GM23338 (cell line): ENCODE results near the gene GPHN. TPM values are rescaled to one million over a fixed set of nuclear protein-coding genes. Genes with fewer than 3 reads are reported as not detected.

ENCODE experiments used
- ATAC-seq: fragments of 200-7000 bp; cut with Tn5 transposase; 3 replicates; pipeline ENCODE4 v1.9.1; 2020
- DNase-seq: peaks from one replicate; pipeline ENCODE4 v3.0.0-alpha.2; 2015; ENCODE audit warnings: low spot score
- H2AFZ ChIP-seq: fragments of 200-600 bp; sonication (generic); 2 replicates; pipeline ENCODE4 v1.8.0; 2016; ENCODE audit warnings: antibody characterized with exemption, mild to moderate bottlenecking, moderate library complexity
- H3F3A ChIP-seq: fragments of 200-600 bp; sonication (generic); replicated peaks from 2 replicates; pipeline ENCODE4 v1.8.0; 2017; ENCODE audit warnings: antibody characterized with exemption, mixed run types, low read depth
- H3K27ac ChIP-seq: fragments of 200-600 bp; sonication (generic); 2 replicates; pipeline ENCODE4 v1.6.1; 2016; ENCODE audit warnings: low read depth
- H3K27me3 ChIP-seq: fragments of 200-600 bp; sonication (generic); 2 replicates; pipeline ENCODE4 v1.8.0; 2016; ENCODE audit warnings: mild to moderate bottlenecking, mixed run types, moderate library complexity; ENCODE audit not compliant: insufficient read depth
- H3K36me3 ChIP-seq: fragments of 200-600 bp; sonication (generic); 2 replicates; pipeline ENCODE4 v1.8.0; 2016; ENCODE audit warnings: mild to moderate bottlenecking; ENCODE audit not compliant: insufficient read depth
- H3K4me1 ChIP-seq: fragments of 200-600 bp; sonication (generic); 2 replicates; pipeline ENCODE4 v1.8.0; 2016; ENCODE audit warnings: mild to moderate bottlenecking, moderate library complexity; ENCODE audit not compliant: insufficient read depth
- H3K4me2 ChIP-seq: fragments of 200-600 bp; sonication (generic); 2 replicates; pipeline ENCODE4 v1.7.1; 2017; ENCODE audit warnings: mixed run types
- H3K4me3 ChIP-seq: fragments of 200-600 bp; sonication (generic); 2 replicates; pipeline ENCODE4 v1.6.1; 2016; ENCODE audit warnings: mixed run types
- H3K79me2 ChIP-seq: fragments of 200-600 bp; sonication (generic); replicated peaks from 2 replicates; pipeline ENCODE4 v1.8.0; 2017; ENCODE audit warnings: mild to moderate bottlenecking; ENCODE audit not compliant: insufficient read depth
- H3K9me2 ChIP-seq: fragments of 200-600 bp; sonication (generic); 2 replicates; pipeline ENCODE4 v1.8.0; 2017; ENCODE audit not compliant: insufficient read depth
- H4K20me1 ChIP-seq: fragments of 200-600 bp; sonication (generic); replicated peaks from 2 replicates; pipeline ENCODE4 v1.8.0; 2017; ENCODE audit warnings: mild to moderate bottlenecking; ENCODE audit not compliant: insufficient read depth
- H3K27ac Mint-ChIP-seq: 2 replicates; pipeline ENCODE4 v1.8.0; 2020; ENCODE audit warnings: inconsistent platforms, mild to moderate bottlenecking, moderate library complexity, mixed read lengths
- H3K27me3 Mint-ChIP-seq: 3 replicates; pipeline ENCODE4 v1.8.0; 2022; ENCODE audit warnings: low read depth, mild to moderate bottlenecking, moderate library complexity, mixed read lengths, inconsistent platforms; ENCODE audit not compliant: insufficient read depth, poor library complexity
- H3K36me3 Mint-ChIP-seq: 3 replicates; pipeline ENCODE4 v1.8.0; 2021; ENCODE audit warnings: low read depth, mild to moderate bottlenecking, inconsistent platforms, moderate library complexity, mixed read lengths
- H3K4me1 Mint-ChIP-seq: 3 replicates; pipeline ENCODE4 v1.8.0; 2020; ENCODE audit warnings: mild to moderate bottlenecking, inconsistent platforms, mixed read lengths
- H3K4me3 Mint-ChIP-seq: 3 replicates; pipeline ENCODE4 v1.8.0; 2021; ENCODE audit warnings: moderate library complexity, mild to moderate bottlenecking, inconsistent platforms, mixed read lengths
- H3K9me3 Mint-ChIP-seq: 3 replicates; pipeline ENCODE4 v1.8.0; 2020; ENCODE audit warnings: moderate library complexity, mild to moderate bottlenecking, inconsistent platforms, mixed read lengths
- CREB1 ChIP-seq: fragments of 250-450 bp; sonication (Bioruptor Pico); IDR thresholded peaks from 2 replicates; pipeline ENCODE4 v1.5.0; 2020; ENCODE audit warnings: low read depth, mild to moderate bottlenecking, moderate library complexity
- EZH2 ChIP-seq: fragments of 200-600 bp; sonication (generic); IDR thresholded peaks from one replicate; pipeline ENCODE4 v1.8.0; 2017; ENCODE audit warnings: antibody characterized with exemption, mild to moderate bottlenecking, low read depth; ENCODE audit not compliant: unreplicated experiment
- EZH2phosphoT487 ChIP-seq: fragments of 200-600 bp; sonication (generic); IDR thresholded peaks from one replicate; pipeline ENCODE4 v1.8.1; 2018; ENCODE audit warnings: antibody characterized with exemption; ENCODE audit not compliant: unreplicated experiment
- JUNB ChIP-seq: IDR thresholded peaks from one replicate; pipeline ENCODE4 v1.6.1; 2016; ENCODE audit warnings: antibody characterized with exemption; ENCODE audit not compliant: unreplicated experiment
- NANOG ChIP-seq: IDR thresholded peaks from 2 replicates; pipeline ENCODE4 v1.6.1; 2016; ENCODE audit warnings: antibody characterized with exemption, borderline replicate concordance
- POLR2AphosphoS5 ChIP-seq: IDR thresholded peaks from 2 replicates; pipeline ENCODE4 v1.6.1; 2016; ENCODE audit warnings: antibody characterized with exemption, low read depth
- STAT1 ChIP-seq: IDR thresholded peaks from one replicate; pipeline ENCODE4 v1.6.1; 2016; ENCODE audit warnings: antibody characterized with exemption; ENCODE audit not compliant: unreplicated experiment
- ZNF114 ChIP-seq: fragments of 250-450 bp; sonication (Bioruptor Pico); IDR thresholded peaks from 2 replicates; pipeline ENCODE4 v1.5.0; 2020; ENCODE audit warnings: mild to moderate bottlenecking, moderate library complexity
- ZNF331 ChIP-seq: fragments of 250-450 bp; sonication (Bioruptor Pico); IDR thresholded peaks from 2 replicates; pipeline ENCODE4 v1.5.0; 2020; ENCODE audit warnings: low read depth, mild to moderate bottlenecking, moderate library complexity
- polyA plus RNA-seq: library from polyadenylated mRNA; unstranded; fragments of >200 nt; fragmentation: Nextera tagmentation; extraction: Ambion mirVana; gene quantifications from 2 replicates; pipeline ENCODE4 v1.2.1, GENCODE V29; 2016
- total RNA-seq: library from RNA; depleted of rRNA; stranded (reverse); fragments of >200 nt; shearing (Covaris generic); gene quantifications from 2 replicates; pipeline ENCODE4 v1.2.3, GENCODE V29; 2014
- TF ChIP-seq, protein P1 (sequence below): fragments of 250-450 bp; sonication (Bioruptor Pico); IDR thresholded peaks from 2 replicates; pipeline ENCODE4 v1.5.0; 2020; ENCODE audit warnings: mild to moderate bottlenecking, moderate library complexity
- TF ChIP-seq, protein P2 (sequence below): IDR thresholded peaks from 2 replicates; pipeline ENCODE4 v1.6.1; 2016; ENCODE audit warnings: antibody characterized with exemption
- TF ChIP-seq, protein P3 (sequence below): IDR thresholded peaks from one replicate; pipeline ENCODE4 v1.6.1; 2018; ENCODE audit warnings: antibody characterized with exemption; ENCODE audit not compliant: unreplicated experiment
- TF ChIP-seq, protein P4 (sequence below), 2 experiments: fragments of 200-600 bp in 1 of 2; sonication (generic) in 1 of 2; conservative IDR thresholded peaks; 2 replicates each; pipeline versions ENCODE4 v1.5.1 to v1.6.1; 2016 to 2017; ENCODE audit warnings: antibody characterized with exemption in 2 of 2, low read depth in 2 of 2, mild to moderate bottlenecking in 2 of 2, moderate library complexity in 1 of 2

Gene GPHN
- total and polyA plus RNA-seq, 2 experiments from 2014 or later = 17.6 to 20.6 TPM

DNA sequence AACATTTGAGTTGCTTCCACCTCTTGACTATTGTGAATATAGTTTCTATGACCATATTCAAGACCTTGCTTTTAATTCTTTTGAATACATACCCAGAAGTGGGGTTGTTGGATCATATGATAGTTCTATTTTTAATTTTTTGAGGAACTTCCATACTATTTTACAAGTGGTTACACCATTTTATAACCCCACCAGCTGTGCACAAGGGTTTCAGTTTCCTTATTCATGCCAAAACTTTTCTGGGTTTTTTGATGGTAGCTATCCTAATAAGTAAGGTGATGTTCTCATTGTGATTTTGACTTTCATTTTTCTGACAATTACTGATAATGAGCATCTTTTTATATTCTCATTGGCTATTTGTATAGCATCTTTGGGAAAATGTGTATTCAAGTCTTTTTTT lies 571.9 kb downstream of the GPHN start (continued):
- TF ChIP-seq, protein P1, sequence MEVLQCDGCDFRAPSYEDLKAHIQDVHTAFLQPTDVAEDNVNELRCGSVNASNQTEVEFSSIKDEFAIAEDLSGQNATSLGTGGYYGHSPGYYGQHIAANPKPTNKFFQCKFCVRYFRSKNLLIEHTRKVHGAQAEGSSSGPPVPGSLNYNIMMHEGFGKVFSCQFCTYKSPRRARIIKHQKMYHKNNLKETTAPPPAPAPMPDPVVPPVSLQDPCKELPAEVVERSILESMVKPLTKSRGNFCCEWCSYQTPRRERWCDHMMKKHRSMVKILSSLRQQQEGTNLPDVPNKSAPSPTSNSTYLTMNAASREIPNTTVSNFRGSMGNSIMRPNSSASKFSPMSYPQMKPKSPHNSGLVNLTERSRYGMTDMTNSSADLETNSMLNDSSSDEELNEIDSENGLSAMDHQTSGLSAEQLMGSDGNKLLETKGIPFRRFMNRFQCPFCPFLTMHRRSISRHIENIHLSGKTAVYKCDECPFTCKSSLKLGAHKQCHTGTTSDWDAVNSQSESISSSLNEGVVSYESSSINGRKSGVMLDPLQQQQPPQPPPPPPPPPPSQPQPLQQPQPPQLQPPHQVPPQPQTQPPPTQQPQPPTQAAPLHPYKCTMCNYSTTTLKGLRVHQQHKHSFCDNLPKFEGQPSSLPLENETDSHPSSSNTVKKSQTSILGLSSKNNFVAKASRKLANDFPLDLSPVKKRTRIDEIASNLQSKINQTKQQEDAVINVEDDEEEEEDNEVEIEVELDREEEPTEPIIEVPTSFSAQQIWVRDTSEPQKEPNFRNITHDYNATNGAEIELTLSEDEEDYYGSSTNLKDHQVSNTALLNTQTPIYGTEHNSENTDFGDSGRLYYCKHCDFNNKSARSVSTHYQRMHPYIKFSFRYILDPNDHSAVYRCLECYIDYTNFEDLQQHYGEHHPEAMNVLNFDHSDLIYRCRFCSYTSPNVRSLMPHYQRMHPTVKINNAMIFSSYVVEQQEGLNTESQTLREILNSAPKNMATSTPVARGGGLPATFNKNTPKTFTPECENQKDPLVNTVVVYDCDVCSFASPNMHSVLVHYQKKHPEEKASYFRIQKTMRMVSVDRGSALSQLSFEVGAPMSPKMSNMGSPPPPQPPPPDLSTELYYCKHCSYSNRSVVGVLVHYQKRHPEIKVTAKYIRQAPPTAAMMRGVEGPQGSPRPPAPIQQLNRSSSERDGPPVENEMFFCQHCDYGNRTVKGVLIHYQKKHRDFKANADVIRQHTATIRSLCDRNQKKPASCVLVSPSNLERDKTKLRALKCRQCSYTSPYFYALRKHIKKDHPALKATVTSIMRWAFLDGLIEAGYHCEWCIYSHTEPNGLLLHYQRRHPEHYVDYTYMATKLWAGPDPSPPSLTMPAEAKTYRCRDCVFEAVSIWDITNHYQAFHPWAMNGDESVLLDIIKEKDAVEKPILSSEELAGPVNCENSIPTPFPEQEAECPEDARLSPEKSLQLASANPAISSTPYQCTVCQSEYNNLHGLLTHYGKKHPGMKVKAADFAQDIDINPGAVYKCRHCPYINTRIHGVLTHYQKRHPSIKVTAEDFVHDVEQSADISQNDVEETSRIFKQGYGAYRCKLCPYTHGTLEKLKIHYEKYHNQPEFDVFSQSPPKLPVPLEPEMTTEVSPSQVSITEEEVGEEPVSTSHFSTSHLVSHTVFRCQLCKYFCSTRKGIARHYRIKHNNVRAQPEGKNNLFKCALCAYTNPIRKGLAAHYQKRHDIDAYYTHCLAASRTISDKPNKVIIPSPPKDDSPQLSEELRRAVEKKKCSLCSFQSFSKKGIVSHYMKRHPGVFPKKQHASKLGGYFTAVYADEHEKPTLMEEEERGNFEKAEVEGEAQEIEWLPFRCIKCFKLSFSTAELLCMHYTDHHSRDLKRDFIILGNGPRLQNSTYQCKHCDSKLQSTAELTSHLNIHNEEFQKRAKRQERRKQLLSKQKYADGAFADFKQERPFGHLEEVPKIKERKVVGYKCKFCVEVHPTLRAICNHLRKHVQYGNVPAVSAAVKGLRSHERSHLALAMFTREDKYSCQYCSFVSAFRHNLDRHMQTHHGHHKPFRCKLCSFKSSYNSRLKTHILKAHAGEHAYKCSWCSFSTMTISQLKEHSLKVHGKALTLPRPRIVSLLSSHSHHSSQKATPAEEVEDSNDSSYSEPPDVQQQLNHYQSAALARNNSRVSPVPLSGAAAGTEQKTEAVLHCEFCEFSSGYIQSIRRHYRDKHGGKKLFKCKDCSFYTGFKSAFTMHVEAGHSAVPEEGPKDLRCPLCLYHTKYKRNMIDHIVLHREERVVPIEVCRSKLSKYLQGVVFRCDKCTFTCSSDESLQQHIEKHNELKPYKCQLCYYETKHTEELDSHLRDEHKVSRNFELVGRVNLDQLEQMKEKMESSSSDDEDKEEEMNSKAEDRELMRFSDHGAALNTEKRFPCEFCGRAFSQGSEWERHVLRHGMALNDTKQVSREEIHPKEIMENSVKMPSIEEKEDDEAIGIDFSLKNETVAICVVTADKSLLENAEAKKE (CRISPR knock-in tag) = no peak
- TF ChIP-seq CREB1 (no peak), NANOG (no peak), STAT1 (no peak), EZH2 (no peak), EZH2phosphoT487 (no peak), JUNB (no peak)

DNA sequence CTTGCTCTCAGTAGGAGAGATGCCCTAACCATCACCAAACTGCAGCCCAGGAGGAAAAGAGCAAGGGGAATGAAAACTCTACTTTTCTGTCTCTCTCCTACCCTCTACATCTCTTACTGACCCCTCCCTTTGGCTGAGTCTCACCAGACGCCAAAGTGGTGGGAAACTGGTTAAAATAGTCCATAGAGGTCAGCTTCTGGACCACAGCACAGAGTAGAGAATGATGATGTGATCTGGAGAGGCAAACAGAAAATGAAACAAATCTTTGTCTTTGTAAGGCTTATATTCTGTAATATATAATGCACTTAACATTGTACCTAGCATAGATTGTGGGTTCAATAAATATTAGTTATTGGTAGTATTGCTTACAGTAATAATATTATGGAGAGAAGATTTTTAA lies 600.3 kb downstream of the GPHN start:
- Mint-ChIP-seq H3K27ac (no peak overlapping the region), H3K9me3 (peaks cover 3% of the 10 kb centered on the region; the same call in 1 of the 3 replicates), H3K36me3 (peaks cover 9% of the 10 kb centered on the region; the same call in 2 of the 3 replicates), H3K27me3 (peaks cover 2% of the 10 kb centered on the region), H3K4me1 (peaks cover 12% of the 10 kb centered on the region), H3K4me3 (no peak overlapping the region)
- no peaks in the 10 kb centered on the region for H3K79me2 ChIP-seq
- no peak overlapping the region for H3K4me2 ChIP-seq
- no peak overlapping the region for H3K4me3 ChIP-seq
- H3K27me3 ChIP-seq = no peaks in the 10 kb centered on the region
- H3K36me3 ChIP-seq = no peaks in the 10 kb centered on the region
- H4K20me1 ChIP-seq = no peaks in the 10 kb centered on the region
- no peak for ATAC-seq
- no peaks in the 10 kb centered on the region for H3F3A ChIP-seq
- H3K9me2 ChIP-seq = no peaks in the 10 kb centered on the region
- H3K27ac ChIP-seq = no peak overlapping the region
- no peak overlapping the region for H2AFZ ChIP-seq
- no peak for DNase-seq
- H3K4me1 ChIP-seq = peaks cover 7% of the 10 kb centered on the region; the same call in 1 of the 2 replicates
- TF ChIP-seq CREB1 (no peak), STAT1 (no peak), POLR2AphosphoS5 (no peak), ZNF114 (CRISPR knock-in tag) (no peak), EZH2phosphoT487 (no peak), ZNF331 (no peak), EZH2 (no peak), JUNB (no peak)
- TF ChIP-seq, protein P2, sequence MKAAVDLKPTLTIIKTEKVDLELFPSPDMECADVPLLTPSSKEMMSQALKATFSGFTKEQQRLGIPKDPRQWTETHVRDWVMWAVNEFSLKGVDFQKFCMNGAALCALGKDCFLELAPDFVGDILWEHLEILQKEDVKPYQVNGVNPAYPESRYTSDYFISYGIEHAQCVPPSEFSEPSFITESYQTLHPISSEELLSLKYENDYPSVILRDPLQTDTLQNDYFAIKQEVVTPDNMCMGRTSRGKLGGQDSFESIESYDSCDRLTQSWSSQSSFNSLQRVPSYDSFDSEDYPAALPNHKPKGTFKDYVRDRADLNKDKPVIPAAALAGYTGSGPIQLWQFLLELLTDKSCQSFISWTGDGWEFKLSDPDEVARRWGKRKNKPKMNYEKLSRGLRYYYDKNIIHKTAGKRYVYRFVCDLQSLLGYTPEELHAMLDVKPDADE = no peak
- TF ChIP-seq, protein P3, sequence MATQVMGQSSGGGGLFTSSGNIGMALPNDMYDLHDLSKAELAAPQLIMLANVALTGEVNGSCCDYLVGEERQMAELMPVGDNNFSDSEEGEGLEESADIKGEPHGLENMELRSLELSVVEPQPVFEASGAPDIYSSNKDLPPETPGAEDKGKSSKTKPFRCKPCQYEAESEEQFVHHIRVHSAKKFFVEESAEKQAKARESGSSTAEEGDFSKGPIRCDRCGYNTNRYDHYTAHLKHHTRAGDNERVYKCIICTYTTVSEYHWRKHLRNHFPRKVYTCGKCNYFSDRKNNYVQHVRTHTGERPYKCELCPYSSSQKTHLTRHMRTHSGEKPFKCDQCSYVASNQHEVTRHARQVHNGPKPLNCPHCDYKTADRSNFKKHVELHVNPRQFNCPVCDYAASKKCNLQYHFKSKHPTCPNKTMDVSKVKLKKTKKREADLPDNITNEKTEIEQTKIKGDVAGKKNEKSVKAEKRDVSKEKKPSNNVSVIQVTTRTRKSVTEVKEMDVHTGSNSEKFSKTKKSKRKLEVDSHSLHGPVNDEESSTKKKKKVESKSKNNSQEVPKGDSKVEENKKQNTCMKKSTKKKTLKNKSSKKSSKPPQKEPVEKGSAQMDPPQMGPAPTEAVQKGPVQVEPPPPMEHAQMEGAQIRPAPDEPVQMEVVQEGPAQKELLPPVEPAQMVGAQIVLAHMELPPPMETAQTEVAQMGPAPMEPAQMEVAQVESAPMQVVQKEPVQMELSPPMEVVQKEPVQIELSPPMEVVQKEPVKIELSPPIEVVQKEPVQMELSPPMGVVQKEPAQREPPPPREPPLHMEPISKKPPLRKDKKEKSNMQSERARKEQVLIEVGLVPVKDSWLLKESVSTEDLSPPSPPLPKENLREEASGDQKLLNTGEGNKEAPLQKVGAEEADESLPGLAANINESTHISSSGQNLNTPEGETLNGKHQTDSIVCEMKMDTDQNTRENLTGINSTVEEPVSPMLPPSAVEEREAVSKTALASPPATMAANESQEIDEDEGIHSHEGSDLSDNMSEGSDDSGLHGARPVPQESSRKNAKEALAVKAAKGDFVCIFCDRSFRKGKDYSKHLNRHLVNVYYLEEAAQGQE = no peak
- TF ChIP-seq, protein P4, sequence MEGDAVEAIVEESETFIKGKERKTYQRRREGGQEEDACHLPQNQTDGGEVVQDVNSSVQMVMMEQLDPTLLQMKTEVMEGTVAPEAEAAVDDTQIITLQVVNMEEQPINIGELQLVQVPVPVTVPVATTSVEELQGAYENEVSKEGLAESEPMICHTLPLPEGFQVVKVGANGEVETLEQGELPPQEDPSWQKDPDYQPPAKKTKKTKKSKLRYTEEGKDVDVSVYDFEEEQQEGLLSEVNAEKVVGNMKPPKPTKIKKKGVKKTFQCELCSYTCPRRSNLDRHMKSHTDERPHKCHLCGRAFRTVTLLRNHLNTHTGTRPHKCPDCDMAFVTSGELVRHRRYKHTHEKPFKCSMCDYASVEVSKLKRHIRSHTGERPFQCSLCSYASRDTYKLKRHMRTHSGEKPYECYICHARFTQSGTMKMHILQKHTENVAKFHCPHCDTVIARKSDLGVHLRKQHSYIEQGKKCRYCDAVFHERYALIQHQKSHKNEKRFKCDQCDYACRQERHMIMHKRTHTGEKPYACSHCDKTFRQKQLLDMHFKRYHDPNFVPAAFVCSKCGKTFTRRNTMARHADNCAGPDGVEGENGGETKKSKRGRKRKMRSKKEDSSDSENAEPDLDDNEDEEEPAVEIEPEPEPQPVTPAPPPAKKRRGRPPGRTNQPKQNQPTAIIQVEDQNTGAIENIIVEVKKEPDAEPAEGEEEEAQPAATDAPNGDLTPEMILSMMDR (conservative IDR thresholded peaks at IDR 0.05; ENCODE audit: low read depth in 2 of 2) = no peak
